GM21526 (cell line): ENCODE results near the gene GALNTL6.

Experiments
- ATAC-seq: cut with Tn5 transposase; IDR thresholded peaks from one replicate; pipeline ENCODE4 v1.9.1; 2021; ENCODE audit warnings: moderate library complexity; ENCODE audit not compliant: unreplicated experiment, low FRiP score

GALNTL6 gene

DNA sequence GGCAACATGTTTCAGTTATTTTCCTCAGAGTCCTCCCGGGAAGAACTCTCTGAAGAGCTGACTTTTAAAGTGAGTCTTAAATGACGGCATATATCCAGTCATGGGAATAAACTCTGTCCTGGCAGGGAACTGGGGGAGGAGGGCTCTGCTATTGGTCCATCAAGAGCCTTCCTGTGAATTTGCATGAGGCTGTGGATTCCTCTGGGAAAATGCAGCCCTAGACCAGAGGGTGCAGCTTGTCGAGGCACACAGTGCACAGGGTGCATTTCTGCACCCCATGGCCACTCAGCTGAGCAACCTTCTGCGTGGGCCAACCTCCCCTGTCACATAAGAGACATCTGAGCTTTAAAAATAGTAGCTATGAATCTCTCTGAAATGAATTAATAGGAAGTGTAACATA, 360.0 kb downstream of the GALNTL6 start:
- ATAC-seq, result no peak

DNA sequence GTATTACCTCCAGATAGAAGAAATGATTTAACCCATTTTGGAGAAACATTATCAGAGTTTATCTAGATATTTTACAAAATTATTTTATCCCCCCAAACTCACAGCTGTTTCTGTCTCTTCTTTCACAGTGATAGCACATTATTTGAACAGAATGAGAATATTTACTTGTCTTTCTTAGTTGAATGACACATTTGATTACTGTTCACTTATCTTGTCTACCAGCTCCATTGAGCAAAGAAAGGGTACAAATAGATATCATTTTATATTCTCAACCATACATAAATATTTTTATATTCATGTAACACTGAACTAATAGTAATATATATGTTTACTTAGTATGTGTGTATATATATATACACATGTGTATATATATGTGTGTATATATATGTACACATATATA, 364.2 kb downstream of the GALNTL6 start:
- ATAC-seq, result no peak

DNA sequence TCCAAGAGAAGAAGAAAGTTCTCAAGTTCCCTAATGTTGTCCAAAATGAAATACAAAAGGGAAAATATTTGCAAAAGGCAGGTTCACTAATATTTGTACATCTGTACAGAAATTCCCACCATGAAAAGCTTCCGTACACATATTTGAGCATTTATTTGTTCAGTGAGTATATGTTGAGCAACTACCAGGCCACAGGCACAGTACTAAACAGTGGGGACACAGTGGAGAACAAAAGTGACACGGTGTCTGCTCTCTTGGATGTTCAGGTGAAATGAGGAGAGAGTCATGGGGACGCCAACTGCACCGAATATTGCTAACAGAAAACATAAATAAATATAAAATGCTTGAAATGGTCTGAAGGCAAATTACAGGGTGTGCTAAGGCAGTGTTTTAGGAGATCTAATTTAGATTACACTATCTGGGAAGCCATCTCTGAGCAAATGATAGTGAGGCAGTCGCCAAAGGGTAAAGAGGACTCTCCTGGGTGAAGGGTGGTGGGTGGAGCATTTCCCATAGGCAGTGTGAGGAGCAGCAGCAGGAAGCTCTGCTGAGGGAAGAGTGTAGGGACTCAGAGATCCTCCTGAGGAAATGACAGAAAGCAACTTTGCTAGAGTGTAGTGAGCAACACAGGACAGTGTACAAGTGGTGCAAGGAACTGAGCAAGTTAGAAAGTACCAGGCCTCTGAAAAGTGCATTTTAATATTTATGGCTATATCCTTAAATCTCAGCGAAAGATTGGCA, 375.2 kb downstream of the GALNTL6 start:
- no peak for ATAC-seq

DNA sequence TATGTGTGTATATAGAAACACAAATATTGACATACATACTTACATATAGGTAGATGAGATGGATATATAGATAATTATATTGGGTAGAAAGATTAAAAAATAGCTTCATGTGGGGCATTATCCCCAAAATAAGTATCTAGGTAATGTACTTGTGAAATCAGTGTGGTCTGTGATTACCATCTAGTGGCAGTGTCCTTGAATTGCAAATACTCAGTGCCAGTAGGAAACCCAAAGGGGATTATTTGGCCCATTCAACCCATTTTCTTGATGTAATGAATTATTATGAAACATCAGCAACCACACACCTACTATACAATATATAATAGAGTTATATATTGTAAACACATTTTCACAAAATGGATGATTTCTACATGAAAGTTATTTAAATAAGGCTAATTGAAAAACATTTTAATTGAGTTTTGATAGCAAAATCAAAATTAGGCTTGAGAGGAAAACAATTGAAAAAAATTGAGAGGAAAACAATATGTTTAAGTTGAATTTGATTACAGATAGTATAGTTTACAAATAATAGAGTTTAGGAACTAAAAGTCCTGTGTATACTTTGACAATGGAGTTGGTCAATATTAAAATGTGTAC, 389.4 kb downstream of the GALNTL6 start:
- no peak for ATAC-seq

DNA sequence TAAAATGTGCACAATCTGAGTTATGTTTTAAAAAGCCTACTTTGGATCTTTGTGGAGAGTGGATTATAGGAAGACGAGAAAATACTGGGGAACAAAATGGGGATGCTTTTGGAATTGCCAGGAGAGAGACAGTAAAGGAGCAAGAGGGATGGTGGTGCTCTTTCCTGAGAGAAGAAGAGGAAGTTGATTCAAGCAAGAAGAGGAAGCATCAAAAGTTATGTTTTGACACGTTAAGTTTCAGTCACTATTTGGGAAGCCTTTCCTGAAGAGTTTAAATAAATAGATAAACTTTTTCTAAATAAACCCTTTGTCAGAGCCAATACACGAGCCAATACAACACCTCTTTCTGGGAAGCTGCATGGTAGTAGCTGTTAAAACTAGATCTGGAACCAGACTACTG, 394.1 kb downstream of the GALNTL6 start:
- ATAC-seq, result no peak

DNA sequence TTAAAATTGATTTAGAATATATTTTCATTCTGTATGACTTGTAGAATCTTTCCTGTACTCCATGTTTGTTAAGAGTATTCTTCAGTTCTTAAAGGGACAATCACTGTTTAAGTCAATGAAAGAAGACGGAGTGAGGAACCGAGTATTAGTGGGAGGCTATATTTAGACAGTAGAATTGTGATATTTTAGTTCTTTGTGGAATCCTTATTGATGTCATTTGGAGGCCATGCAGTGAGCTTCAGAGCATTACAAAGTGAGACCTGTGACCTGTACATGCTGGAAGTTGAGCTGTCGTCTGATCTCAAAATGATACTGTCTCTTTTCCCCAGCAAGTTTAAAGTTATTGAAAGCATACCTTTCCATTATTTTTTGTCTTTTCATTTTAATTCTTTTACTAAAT, 394.7 kb downstream of the GALNTL6 start:
- ATAC-seq, result no peak

DNA sequence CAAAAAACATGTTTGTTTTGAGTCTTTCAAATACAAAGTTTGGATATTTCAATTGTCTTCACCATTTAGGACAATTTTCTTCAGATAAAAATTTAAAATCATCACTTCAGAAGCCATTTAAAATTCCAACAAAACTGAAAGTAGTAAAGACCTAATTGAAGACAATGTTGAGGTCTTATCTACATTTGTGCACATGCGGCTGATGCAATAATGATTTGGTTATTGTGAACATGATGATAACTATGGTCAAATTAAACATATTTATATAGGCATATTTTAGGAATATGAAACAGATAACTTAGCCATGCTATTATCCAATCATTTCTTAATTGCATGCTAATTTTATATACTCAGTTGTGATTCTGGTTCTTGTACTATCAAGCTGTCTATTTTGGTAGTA, 407.5 kb downstream of the GALNTL6 start:
- ATAC-seq, result no peak

DNA sequence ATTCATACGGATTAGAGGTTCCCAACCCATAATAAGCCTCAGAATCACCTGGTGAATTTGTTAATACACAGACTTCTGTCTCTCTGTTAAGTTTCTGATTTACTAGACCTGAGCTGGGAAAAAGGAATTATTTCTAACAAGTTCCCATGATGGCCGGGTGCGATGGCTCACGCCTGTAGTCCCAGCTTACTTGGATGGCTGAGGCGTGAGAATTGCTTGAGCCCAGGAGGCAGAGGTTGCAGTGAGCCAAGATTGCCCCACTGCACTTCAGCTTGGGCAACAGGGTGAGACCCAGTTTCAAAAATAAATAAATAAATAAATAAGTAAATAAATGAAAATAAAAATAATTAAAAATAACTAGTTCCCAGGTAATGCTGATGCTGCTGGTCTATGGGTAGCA, 412.3 kb downstream of the GALNTL6 start:
- ATAC-seq, result no peak

DNA sequence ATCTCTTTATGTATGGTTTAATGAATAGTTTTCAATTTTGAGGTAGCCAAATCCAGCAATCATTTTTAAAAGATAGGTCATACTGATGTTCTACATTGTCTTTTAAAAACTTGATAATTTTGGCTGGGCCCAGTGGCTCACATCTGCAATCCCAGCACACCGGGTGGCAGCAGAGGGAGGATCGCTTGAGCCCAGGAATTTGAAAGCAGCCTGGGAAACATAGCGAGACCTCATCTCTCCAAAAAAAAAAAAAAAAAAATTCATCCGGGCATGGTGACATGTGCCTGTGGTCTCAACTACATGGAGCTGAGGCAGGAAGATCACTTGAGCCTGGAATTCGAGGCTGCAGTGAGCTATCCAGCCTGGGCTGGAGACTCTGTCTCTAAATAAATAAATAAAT, 419.8 kb downstream of the GALNTL6 start:
- ATAC-seq, result no peak

DNA sequence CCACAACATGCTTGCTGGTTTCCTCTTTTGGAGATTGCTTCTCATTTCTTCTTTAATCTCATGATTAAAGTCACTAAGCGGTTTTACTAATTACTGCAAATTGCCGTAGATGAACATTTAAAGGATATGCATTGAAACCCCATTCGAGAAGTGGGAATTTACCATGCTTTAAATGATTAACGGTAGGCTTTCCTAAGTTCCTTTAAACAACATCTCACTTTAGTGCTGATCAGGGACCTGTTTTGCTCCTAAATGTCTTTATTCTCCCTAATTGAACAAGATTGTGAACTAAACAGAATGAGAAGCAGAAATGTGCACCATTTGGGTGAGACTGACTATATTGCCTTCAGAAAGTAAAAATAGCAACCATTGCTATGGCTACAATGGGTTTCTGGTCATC, 430.3 kb downstream of the GALNTL6 start:
- no peak for ATAC-seq

DNA sequence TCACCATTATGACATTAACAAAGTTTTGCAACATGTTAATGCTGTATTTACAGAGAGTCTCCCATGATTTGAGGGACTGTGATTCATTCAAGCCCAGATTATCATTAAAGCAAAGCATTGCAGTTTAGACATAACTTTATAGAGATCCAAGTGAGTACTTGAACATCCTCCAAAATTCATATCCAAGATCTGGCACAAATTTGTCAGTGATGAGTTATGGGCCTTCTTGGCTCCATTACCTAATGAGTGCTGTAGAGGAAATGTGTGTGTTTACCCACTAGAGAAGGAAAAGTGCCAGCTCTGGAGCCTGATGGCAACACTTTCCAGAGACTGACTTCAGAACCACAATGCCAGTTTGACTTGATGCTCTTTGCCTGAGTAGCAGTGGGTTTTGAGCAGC, 432.3 kb downstream of the GALNTL6 start:
- ATAC-seq, result no peak

DNA sequence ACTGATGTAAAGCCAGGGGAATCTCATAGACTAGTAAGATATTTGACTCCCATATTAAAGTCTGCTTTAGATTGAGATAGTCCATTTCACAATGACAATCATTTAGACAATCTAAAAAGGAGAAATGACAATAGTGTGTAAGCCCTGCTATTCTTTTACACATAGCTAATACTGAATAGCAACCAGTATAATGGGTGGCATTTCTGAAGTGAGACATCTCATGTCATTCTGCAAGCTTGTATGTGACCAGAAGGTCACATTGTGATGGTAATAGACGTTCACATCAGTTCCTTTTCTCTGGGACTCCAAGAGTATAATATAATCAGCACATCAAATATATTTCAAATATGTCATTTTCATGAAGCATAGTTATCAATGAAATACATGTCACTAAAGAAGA, 440.2 kb downstream of the GALNTL6 start:
- ATAC-seq, result no peak

DNA sequence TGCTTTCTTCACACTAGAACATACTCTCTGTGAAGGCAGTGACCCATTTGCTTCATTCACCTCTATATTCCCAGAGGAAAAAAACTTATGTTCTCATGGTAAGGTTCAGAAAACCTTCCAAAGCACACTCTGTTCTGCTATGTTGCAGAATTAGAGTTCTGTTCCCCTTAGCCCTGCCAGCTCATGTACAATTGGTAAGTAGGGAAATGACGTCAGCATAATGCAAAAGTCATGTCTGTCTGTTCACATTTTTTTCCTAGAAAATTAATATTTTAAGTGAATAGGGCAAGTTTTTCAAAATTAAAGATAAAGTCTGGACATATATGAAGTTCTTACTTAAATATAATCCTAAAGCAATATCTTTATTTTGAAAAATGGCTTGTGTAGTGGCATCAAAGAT, 443.6 kb downstream of the GALNTL6 start:
- no peak for ATAC-seq

DNA sequence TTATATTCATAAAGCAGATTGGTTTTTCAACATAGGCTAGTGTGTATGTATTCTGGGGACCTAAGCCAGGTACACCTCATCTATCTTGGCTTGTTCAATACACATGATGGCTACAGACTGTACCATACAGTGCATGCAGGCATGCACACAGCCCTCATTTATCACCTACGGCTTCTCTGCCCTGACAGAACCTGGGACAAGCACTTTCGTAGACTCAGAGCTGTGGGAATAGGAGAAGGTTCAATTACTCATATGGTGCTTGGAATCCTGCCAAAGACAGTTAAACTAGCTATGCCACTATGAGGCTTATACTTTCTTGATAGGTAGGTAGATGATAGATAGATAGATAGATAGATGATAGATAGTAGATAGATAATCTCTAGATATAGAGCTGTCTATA, 457.2 kb downstream of the GALNTL6 start:
- no peak for ATAC-seq

DNA sequence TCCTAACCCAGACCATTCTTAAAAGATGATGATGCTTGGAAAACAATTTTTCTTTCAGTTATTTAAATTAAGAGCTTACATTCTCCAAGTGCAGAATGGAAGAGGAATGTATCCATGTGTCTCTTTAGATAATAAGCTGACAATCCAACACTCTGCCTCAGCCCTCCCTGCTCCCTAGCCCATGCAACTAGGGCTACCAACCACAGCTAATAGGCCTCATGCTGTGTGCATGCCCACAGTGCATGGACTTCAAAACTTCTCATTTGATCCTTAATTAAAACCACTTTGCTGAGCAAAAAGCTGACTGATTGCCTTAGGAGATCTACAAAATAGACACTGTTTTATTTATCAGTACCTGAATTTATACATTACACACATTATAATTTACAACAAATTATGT, 473.9 kb downstream of the GALNTL6 start:
- ATAC-seq, result no peak

DNA sequence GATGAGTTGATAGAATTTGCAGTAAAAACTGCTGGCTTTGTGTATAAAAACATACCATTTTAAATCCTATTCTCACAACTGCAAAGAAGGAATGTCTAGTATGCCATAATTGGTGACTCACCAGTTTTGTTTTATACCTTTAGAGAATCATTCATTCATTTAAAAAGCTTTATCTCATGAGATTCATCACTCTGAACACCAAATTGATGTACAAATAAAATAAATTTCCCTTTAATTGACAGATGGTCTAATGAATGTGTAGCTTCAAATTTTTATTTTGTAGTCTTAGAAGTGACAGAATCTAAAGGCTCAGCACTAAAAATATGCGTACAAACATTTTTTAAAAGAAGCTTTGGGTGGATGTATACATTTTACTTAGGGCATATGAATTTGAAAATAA, 492.5 kb downstream of the GALNTL6 start:
- no peak for ATAC-seq

DNA sequence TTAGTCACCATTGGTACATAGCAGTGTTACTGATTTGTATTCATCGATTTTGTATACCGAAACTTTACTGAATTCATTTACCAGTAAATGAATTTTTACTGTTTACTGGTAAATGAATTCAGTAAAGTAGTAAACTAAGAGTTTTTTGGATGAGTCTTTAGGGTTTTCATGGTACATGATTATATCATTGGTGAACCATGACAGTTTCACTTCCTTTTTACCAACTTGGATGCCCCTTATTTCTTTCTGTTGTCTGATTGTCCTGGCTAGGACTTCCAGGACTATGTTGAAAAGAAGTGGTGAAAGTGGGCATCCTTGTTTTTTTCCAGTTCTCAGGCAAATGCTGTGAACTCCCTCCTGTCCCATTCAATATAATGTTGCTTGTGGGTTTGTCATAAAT, 494.9 kb downstream of the GALNTL6 start:
- no peak for ATAC-seq

DNA sequence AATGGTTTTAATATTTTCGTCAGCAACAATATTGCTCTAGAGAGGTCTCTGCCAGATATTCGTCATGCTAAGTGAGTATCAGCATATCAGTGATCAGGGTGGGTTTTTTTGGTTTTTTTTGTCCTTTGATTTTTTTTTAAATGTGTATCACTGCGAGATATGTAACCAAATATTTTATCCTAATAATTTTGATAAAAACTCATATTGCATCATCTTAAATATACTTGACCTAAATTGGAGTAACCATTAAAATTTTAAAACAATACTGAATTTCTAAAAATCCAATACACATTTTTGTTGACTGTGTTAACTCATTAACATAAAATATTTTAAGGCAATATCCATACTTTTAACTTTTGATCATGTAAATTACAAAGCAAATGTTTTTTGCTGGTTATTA, 498.5 kb downstream of the GALNTL6 start:
- ATAC-seq, result no peak

DNA sequence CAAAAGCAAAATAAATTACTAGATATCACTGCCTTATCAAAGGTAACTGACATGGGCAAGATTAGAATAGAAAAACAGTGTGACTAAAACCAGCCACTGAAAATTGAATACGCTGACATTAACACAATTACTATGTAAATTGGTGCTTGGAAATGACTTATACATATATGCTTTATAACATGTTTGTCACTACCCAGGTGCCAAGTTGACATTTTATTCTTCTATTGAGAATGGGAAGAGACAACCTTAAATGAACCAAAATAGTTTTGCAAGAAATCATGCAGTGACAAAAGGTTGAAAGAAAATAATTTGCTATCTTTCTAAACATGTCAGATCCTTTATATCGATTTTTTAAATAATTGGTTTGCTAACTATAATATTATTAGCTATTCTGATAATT, 510.1 kb downstream of the GALNTL6 start:
- ATAC-seq, result no peak

DNA sequence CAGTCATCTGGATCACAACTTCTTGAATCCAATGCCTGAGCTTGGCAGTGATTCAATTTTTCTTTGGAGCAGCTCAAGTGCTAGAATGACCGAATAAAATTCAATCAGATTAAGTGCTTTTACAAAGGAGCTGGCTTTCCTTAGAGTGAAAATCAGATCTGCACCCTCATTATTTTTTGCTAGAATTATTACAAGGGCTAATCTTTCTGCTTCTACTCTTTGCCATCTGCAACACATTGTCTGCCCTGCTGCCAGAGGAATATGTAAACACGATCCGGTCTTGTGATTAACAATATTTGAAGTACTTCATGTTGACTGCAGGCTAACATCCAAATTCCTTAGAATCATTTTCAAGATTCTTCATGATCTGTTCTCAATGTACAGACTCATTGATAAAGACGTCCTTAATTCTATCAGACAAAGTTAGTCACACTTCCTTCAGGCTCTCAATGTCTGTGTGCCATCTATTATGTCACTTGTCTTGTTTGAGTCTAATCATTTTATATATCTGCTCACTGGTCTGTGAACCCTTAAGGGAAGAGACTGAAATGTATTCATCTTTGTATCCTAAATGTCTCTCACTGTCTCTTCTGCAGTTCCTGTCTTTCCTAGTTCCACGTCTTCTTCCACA, 531.2 kb downstream of the GALNTL6 start:
- no peak for ATAC-seq

DNA sequence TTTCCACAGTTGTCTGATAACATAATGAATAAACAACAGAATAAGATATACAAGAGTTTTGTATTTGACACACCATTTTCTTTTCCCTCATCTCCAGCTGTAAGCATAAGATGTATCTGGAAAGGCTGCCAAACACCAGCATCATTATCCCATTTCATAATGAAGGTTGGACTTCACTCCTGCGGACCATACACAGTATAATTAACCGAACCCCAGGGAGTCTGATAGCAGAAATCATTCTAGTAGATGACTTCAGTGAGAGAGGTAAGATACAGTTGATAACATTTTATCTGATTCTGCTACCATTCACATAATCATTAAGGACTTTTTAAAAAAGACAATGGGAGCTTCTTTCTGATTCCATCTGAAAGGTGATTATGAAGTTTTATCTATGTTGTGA, 535.2 kb downstream of the GALNTL6 start:
- ATAC-seq, result no peak

DNA sequence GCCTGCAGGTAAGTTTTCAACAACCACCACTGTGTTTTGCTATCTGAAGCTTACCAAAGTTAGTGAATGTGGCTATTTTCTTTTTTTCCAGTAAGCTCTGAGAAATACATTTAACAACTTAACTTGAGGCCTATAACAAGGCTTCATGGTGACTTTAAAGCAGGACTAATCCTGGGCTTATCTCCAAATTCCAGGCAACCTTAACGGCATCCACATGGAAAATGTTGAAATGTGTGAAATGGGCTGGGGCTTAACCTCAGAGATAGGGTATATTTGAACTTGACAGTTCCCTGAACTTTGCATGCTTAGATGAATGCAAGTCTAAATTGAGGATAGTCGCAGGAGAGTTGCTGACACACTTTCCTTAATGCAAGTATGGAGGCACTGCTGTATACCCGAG, 539.2 kb downstream of the GALNTL6 start:
- no peak for ATAC-seq
